HepG2 (cell line): ENCODE results near the gene EFNA2. TPM values are rescaled to one million over a fixed set of nuclear protein-coding genes. Genes with fewer than 3 reads are reported as not detected.

Experiments
- BRCA1 ChIP-seq: sonication (generic); formaldehyde crosslinking; IDR thresholded peaks from 2 replicates; pipeline ENCODE4 v1.4.0; 2020; ENCODE audit warnings: missing genetic modification reagents
- EED ChIP-seq: sonication (generic); formaldehyde crosslinking; IDR thresholded peaks from 2 replicates; pipeline ENCODE4 v1.5.0; 2020; ENCODE audit warnings: mild to moderate bottlenecking, missing genetic modification reagents
- FOXK2 ChIP-seq: fragments of 450-650 bp; IDR thresholded peaks from 2 replicates; pipeline ENCODE4 v1.6.1; 2016
- GRHL1 ChIP-seq: sonication (generic); formaldehyde crosslinking; conservative IDR thresholded peaks from 2 replicates; pipeline ENCODE4 v1.8.0; 2022; ENCODE audit warnings: missing genetic modification reagents
- PHF8 ChIP-seq: sonication (generic); formaldehyde crosslinking; IDR thresholded peaks from 2 replicates; pipeline ENCODE4 v1.5.0; 2020; ENCODE audit warnings: missing genetic modification reagents
- REPIN1 ChIP-seq: sonication (generic); formaldehyde crosslinking; IDR thresholded peaks from 2 replicates; pipeline ENCODE4 v1.8.0; 2022; ENCODE audit warnings: missing genetic modification reagents, low read depth, mild to moderate bottlenecking, borderline replicate concordance
- REXO4 ChIP-seq: sonication (generic); formaldehyde crosslinking; IDR thresholded peaks from 2 replicates; pipeline ENCODE4 v1.8.0; 2022; ENCODE audit warnings: missing genetic modification reagents, mild to moderate bottlenecking, borderline replicate concordance
- RXRB ChIP-seq: IDR thresholded peaks from 2 replicates; pipeline ENCODE4 v1.6.1; 2016; ENCODE audit warnings: borderline replicate concordance, missing genetic modification reagents, missing compliant biosample characterization
- ZBTB43 ChIP-seq: sonication (generic); formaldehyde crosslinking; conservative IDR thresholded peaks from 2 replicates; pipeline ENCODE4 v1.4.0; 2020; ENCODE audit warnings: missing genetic modification reagents
- ZFP1 ChIP-seq: IDR thresholded peaks from 2 replicates; pipeline ENCODE4 v1.6.1; 2016
- ZNF143 ChIP-seq: sonication (generic); formaldehyde crosslinking; IDR thresholded peaks from 2 replicates; pipeline ENCODE4 v1.4.0; 2020; ENCODE audit warnings: missing genetic modification reagents
- ZNF253 ChIP-seq: sonication (generic); formaldehyde crosslinking; IDR thresholded peaks from 2 replicates; pipeline ENCODE4 v1.8.0; 2022; ENCODE audit warnings: mild to moderate bottlenecking, missing genetic modification reagents, borderline replicate concordance
- ZNF432 ChIP-seq: sonication (generic); formaldehyde crosslinking; IDR thresholded peaks from 2 replicates; pipeline ENCODE4 v1.5.0; 2020; ENCODE audit warnings: missing genetic modification reagents, mild to moderate bottlenecking, borderline replicate concordance
- ZNF598 ChIP-seq: sonication (generic); formaldehyde crosslinking; IDR thresholded peaks from 2 replicates; pipeline ENCODE4 v1.5.1; 2020; ENCODE audit warnings: mild to moderate bottlenecking, missing genetic modification reagents, borderline replicate concordance
- ZNF670 ChIP-seq: sonication (generic); formaldehyde crosslinking; IDR thresholded peaks from 2 replicates; pipeline ENCODE4 v1.8.0; 2022; ENCODE audit warnings: mild to moderate bottlenecking, missing genetic modification reagents, borderline replicate concordance
- ZNF780A ChIP-seq: sonication (generic); formaldehyde crosslinking; IDR thresholded peaks from 2 replicates; pipeline ENCODE4 v1.8.0; 2022; ENCODE audit warnings: mild to moderate bottlenecking, missing genetic modification reagents, moderate library complexity
- ZSCAN21 ChIP-seq: sonication (generic); formaldehyde crosslinking; IDR thresholded peaks from 2 replicates; pipeline ENCODE4 v1.8.0; 2022; ENCODE audit warnings: mild to moderate bottlenecking, missing genetic modification reagents, moderate library complexity, borderline replicate concordance
- polyA plus RNA-seq, 8 experiments: library from polyadenylated mRNA; depleted of rRNA in 3 of 8; stranded (reverse) in 7 of 8; unstranded in 1 of 8; fragments of >200 nt; fragmentation: Illumina TruSeq in 4 of 8; extraction: Trizol in 4 of 8; gene quantifications; 2 replicates each; pipeline versions ENCODE4 v1.2.1 to v1.2.3, GENCODE V29; 2011 to 2016; ENCODE audit warnings: low read depth in 4 of 8, missing spikeins in 1 of 8, mixed read lengths in 1 of 8; ENCODE audit not compliant: insufficient read depth in 1 of 8
- total RNA-seq, 5 experiments: library from RNA; depleted of rRNA; stranded (reverse); fragments of >200 nt; fragmentation: Illumina TruSeq; extraction: Trizol; gene quantifications; 2 replicates each; pipeline ENCODE4 v1.2.3, GENCODE V29; 2016; ENCODE audit warnings: low read depth in 1 of 5
- TF ChIP-seq, protein P1 (sequence below): sonication (generic); formaldehyde crosslinking; IDR thresholded peaks from 2 replicates; pipeline ENCODE4 v1.4.0; 2020; ENCODE audit warnings: low read depth, mild to moderate bottlenecking, missing genetic modification reagents
- TF ChIP-seq, protein P2 (sequence below): sonication (generic); formaldehyde crosslinking; conservative IDR thresholded peaks from 2 replicates; pipeline ENCODE4 v1.4.0; 2020; ENCODE audit warnings: mild to moderate bottlenecking, missing genetic modification reagents, moderate library complexity

The EFNA2 gene
- total and polyA plus RNA-seq, 2 of the 13 experiments (the other 11 are each of a cell fraction or from before 2014, with no cell fraction given): 6.0 to 9.9 TPM

- no peak for TF ChIP-seq ZNF670
- TF ChIP-seq PHF8 (CRISPR knock-in tag): peak; percentile 38
- TF ChIP-seq ZNF598: no peak
- no peak for TF ChIP-seq FOXK2
- TF ChIP-seq BRCA1 (CRISPR knock-in tag): no peak
- TF ChIP-seq GRHL1 (CRISPR knock-in tag): no peak
- TF ChIP-seq, protein P1, sequence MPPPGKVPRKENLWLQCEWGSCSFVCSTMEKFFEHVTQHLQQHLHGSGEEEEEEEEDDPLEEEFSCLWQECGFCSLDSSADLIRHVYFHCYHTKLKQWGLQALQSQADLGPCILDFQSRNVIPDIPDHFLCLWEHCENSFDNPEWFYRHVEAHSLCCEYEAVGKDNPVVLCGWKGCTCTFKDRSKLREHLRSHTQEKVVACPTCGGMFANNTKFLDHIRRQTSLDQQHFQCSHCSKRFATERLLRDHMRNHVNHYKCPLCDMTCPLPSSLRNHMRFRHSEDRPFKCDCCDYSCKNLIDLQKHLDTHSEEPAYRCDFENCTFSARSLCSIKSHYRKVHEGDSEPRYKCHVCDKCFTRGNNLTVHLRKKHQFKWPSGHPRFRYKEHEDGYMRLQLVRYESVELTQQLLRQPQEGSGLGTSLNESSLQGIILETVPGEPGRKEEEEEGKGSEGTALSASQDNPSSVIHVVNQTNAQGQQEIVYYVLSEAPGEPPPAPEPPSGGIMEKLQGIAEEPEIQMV (CRISPR knock-in tag): no peak
- 0 out of 2 replicates have a peak, but pooled peaks have one; percentile 6 for TF ChIP-seq ZFP1 (CRISPR knock-in tag)
- 0 out of 2 replicates have a peak, but pooled peaks have one; percentile 53 for TF ChIP-seq ZNF253
- TF ChIP-seq, protein P2, sequence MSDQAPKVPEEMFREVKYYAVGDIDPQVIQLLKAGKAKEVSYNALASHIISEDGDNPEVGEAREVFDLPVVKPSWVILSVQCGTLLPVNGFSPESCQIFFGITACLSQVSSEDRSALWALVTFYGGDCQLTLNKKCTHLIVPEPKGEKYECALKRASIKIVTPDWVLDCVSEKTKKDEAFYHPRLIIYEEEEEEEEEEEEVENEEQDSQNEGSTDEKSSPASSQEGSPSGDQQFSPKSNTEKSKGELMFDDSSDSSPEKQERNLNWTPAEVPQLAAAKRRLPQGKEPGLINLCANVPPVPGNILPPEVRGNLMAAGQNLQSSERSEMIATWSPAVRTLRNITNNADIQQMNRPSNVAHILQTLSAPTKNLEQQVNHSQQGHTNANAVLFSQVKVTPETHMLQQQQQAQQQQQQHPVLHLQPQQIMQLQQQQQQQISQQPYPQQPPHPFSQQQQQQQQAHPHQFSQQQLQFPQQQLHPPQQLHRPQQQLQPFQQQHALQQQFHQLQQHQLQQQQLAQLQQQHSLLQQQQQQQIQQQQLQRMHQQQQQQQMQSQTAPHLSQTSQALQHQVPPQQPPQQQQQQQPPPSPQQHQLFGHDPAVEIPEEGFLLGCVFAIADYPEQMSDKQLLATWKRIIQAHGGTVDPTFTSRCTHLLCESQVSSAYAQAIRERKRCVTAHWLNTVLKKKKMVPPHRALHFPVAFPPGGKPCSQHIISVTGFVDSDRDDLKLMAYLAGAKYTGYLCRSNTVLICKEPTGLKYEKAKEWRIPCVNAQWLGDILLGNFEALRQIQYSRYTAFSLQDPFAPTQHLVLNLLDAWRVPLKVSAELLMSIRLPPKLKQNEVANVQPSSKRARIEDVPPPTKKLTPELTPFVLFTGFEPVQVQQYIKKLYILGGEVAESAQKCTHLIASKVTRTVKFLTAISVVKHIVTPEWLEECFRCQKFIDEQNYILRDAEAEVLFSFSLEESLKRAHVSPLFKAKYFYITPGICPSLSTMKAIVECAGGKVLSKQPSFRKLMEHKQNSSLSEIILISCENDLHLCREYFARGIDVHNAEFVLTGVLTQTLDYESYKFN: peak; percentile 74
- TF ChIP-seq EED: no peak
- TF ChIP-seq ZNF432: no peak
- TF ChIP-seq ZSCAN21 (CRISPR knock-in tag): peak; percentile 49; the same call in 1 of the 2 replicates
- 0 out of 2 replicates have a peak, but pooled peaks have one; percentile 23 for TF ChIP-seq ZBTB43 (CRISPR knock-in tag)
- TF ChIP-seq ZNF780A (CRISPR knock-in tag): no peak
- no peak for TF ChIP-seq REXO4 (CRISPR knock-in tag)
- no peak for TF ChIP-seq ZNF143 (CRISPR knock-in tag)
- peak; percentile 99 for TF ChIP-seq RXRB (CRISPR knock-in tag)
- no peak for TF ChIP-seq REPIN1 (CRISPR knock-in tag)
Measured at GRCh38 chr19:1283207-1283916, 2.3 kb upstream of the EFNA2 start (continued).
